Body of pancreas (tissue), 4 donors: Measurements from ENCODE around the gene ACAD9. TPM values are rescaled to one million over a fixed set of nuclear protein-coding genes. Genes with fewer than 3 reads are reported as not detected.
A peak's percentile ranks its signal among the peaks of the same experiment; 100 is the strongest.
"Not testable (repeated sequence)": the region's sequence is repeated elsewhere in the genome, so short reads cannot be mapped to it uniquely, and the experiment has no call there.

Experiments
- ATAC-seq: fragments of 150-250 bp; one replicate; pipeline ENCODE4 v1.9.1; 2016
- DNase-seq, 4 donors: peaks; one replicate each; pipeline ENCODE4 v3.0.0-alpha.2; 2019
- H3K27ac ChIP-seq, 4 donors: fragments of 200-600 bp; sonication (generic); 1 replicate in 3 of 4; 2 replicates in 1 of 4; pipeline versions ENCODE4 v1.5.1 to v1.6.1; 2016 to 2019; ENCODE audit warnings: mild to moderate bottlenecking in 1 of 4, mixed read lengths in 1 of 4, moderate library complexity in 1 of 4
- H3K27me3 ChIP-seq, 2 donors: fragments of 200-600 bp; sonication (generic); one replicate each; pipeline ENCODE4 v1.6.0; 2016; ENCODE audit warnings: mild to moderate bottlenecking in 1 of 2
- H3K36me3 ChIP-seq, 2 donors: fragments of 200-600 bp; sonication (generic); replicated peaks in 1 of 2; 2 replicates each; pipeline ENCODE4 v1.5.1; 2016; ENCODE audit warnings: low read depth in 2 of 2; ENCODE audit not compliant: insufficient read depth in 1 of 2
- H3K4me1 ChIP-seq: fragments of 200-600 bp; sonication (generic); one replicate; pipeline ENCODE4 v1.6.0; 2016
- H3K4me3 ChIP-seq, 2 donors: fragments of 200-600 bp; sonication (generic); 1 replicate in 1 of 2; 2 replicates in 1 of 2; pipeline ENCODE4 v1.5.1; 2016 to 2019
- H3K9me3 ChIP-seq, 3 donors: fragments of 200-600 bp; sonication (generic); 1 replicate in 2 of 3; 2 replicates in 1 of 3; pipeline ENCODE4 v1.5.1; 2016
- POLR2A ChIP-seq, 3 donors: fragments of 450-650 bp; IDR thresholded peaks; one replicate each; pipeline ENCODE4 v1.6.1; 2016; ENCODE audit warnings: antibody characterized with exemption in 3 of 3, mild to moderate bottlenecking in 2 of 3
- WGBS, 2 donors: methylation state at CpG; one replicate each; pipeline ENCODE4 v1.1.5; 2017; 5-methylcytosine and 5-hydroxymethylcytosine counted together
- intact Hi-C: fragments of 100-400 bp; cut with DNase I; formaldehyde crosslinking; loops from one replicate; pipeline ENCODE4 v1.15.1; 2023
- total RNA-seq, 2 donors: library from RNA; depleted of rRNA; stranded (reverse); fragments of >200 nt; gene quantifications; one replicate each; pipeline ENCODE4 v1.1.0, GENCODE V29; 2016
- TF ChIP-seq, protein P1 (sequence below), 7 experiments: fragments of 450-650 bp in 4 of 7; fragments of 200-600 bp in 3 of 7; sonication (generic) in 3 of 7; IDR thresholded peaks; one replicate each; pipeline ENCODE4 v1.5.1; 2016 to 2019; ENCODE audit warnings: antibody characterized with exemption in 7 of 7

ACAD9 gene
- total RNA-seq, 2 donors from 2014 or later, result 22.8 to 46.5 TPM

DNA sequence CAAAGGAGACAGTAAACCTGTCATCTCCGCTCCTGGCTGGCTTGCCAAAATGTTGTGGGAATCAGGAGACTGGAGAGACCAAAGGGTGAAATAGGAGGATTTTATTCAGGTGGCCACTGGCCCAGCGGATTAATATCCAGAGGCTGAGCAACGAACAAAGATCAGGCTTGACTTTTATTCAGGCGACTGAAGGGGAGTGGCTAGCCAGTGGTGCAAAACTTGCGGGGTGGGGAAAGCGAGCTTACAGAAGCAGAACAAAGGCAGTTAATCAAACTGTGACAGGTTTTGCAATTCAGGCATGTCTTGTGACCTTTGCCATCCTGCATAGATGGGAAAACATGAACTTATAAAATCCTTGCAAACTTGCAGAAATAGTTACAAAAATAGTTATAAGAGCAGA is 19.8 kb upstream of the ACAD9 start:
- Histone ChIP-seq H3K4me3 (no peak overlapping the region), H3K36me3 (no peaks in the 10 kb centered on the region), H3K27ac (no peak overlapping the region), H3K4me1 (no peaks in the 10 kb centered on the region), H3K9me3 (peaks cover 0 to 33% (median 0%) of the 10 kb centered on the region in 3 donors), H3K27me3 (no peaks in the 10 kb centered on the region)
- ATAC-seq, result no peak
- intact Hi-C loops, result no loop called here
- no peak for DNase-seq
- WGBS, 2 donors, result 81 to 92% methylated on average over 6 of the region's 6 CpGs
- no peak for TF ChIP-seq POLR2A (IDR thresholded peaks at IDR 0.05)
- TF ChIP-seq, protein P1, sequence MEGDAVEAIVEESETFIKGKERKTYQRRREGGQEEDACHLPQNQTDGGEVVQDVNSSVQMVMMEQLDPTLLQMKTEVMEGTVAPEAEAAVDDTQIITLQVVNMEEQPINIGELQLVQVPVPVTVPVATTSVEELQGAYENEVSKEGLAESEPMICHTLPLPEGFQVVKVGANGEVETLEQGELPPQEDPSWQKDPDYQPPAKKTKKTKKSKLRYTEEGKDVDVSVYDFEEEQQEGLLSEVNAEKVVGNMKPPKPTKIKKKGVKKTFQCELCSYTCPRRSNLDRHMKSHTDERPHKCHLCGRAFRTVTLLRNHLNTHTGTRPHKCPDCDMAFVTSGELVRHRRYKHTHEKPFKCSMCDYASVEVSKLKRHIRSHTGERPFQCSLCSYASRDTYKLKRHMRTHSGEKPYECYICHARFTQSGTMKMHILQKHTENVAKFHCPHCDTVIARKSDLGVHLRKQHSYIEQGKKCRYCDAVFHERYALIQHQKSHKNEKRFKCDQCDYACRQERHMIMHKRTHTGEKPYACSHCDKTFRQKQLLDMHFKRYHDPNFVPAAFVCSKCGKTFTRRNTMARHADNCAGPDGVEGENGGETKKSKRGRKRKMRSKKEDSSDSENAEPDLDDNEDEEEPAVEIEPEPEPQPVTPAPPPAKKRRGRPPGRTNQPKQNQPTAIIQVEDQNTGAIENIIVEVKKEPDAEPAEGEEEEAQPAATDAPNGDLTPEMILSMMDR (IDR thresholded peaks at IDR 0.05), result no peak

DNA sequence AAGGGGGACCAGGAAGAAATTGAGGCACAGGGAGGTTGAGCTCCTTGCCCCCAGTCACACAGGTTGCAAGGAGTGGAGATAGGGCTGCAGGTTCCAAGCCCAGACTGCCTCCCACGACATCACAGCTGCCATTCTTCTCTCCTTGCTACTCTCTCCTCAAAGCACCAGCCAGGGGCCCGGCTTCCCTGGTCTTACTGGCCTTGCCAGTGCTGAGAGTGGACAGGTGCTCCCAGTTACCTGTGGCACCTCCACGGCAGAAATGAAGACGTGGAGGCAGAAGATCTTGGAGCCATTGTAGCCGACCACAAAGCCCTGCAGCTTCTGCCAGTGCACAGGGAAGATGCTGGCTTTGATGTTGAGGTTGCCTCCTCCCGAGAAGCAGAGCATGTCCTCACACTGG is 17.9 kb upstream of the ACAD9 start:
- no peak for TF ChIP-seq POLR2A (IDR thresholded peaks at IDR 0.05)
- TF ChIP-seq, protein P1 (IDR thresholded peaks at IDR 0.05), result no peak
- no peak overlapping the region for H3K27ac ChIP-seq
- H3K36me3 ChIP-seq, result no peaks in the 10 kb centered on the region
- ATAC-seq (no peak), DNase-seq (no peak)
- no peaks in the 10 kb centered on the region for H3K27me3 ChIP-seq
- 84 to 87% methylated on average over 6 of the region's 6 CpGs for WGBS, 2 donors
- H3K4me3 ChIP-seq, result no peak overlapping the region
- intact Hi-C loops, result no loop called here
- H3K4me1 ChIP-seq, result no peaks in the 10 kb centered on the region
- H3K9me3 ChIP-seq, result peaks cover 0 to 25% (median 0%) of the 10 kb centered on the region in 3 donors

DNA sequence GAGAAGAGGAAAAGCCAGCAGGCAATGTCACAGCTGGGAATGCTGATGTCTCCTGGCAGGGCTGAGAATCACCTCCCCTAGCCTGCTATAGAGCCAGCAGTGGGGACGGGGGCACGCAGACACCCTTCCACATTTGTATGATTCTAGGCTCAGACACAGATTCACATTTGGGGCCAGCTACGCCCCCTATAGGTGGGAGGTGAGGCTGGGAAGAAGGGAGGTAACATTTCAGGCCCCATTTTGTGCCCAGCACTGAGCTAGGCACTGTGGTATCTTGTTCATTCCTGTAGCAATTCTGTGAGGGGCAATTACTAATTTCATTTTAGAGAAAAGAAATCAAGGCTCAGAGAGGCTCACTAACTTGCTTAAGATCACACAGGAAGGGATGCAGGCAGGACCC is 15.9 kb upstream of the ACAD9 start:
- WGBS, 2 donors, result 60 to 62% methylated on average over 3 of the region's 3 CpGs
- H3K27ac ChIP-seq, result no peak overlapping the region
- intact Hi-C loops, result no loop called here
- no peak for ATAC-seq
- H3K4me1 ChIP-seq, result no peaks in the 10 kb centered on the region
- peaks cover 0 to 18% (median 0%) of the 10 kb centered on the region in 3 donors for H3K9me3 ChIP-seq
- H3K27me3 ChIP-seq, result no peaks in the 10 kb centered on the region
- H3K36me3 ChIP-seq, result no peaks in the 10 kb centered on the region
- DNase-seq, result no peak
- no peak overlapping the region for H3K4me3 ChIP-seq
- TF ChIP-seq, protein P1 (IDR thresholded peaks at IDR 0.05), result no peak
- TF ChIP-seq POLR2A (IDR thresholded peaks at IDR 0.05), result no peak

DNA sequence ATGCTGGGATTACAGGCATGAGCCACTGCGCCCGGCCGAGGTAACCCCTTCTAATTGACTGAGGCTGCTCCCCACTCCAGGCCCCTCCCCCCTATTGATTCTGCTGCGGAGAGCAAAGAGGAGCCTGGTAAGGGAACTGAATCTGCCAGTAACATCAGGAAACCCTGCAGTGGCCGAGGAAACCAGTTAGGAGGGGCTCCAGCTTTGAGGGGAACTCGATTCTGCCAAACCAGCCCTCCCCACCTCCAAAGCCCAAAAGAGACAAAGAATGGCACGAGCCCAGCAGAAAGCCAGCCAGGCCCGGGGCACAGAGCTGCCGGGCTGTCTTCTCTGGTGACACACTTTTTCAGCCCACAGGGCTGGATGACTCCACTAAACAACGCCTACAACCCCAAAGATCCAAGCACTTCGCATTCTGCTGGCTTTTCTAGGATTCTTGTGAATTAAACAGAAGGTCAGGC is 15.0 kb upstream of the ACAD9 start:
- H3K4me3 ChIP-seq, result no peak overlapping the region
- no peak overlapping the region for H3K27ac ChIP-seq
- intact Hi-C loops, result no loop called here
- H3K27me3 ChIP-seq, result no peaks in the 10 kb centered on the region
- peaks cover 0 to 11% (median 0%) of the 10 kb centered on the region in 3 donors for H3K9me3 ChIP-seq
- H3K4me1 ChIP-seq, result no peaks in the 10 kb centered on the region
- H3K36me3 ChIP-seq, result no peaks in the 10 kb centered on the region
- WGBS, 2 donors, result 43 to 85% methylated on average over 3 to 11 of the region's 11 CpGs
- peak in 1 of 4 donors; percentile 12 for DNase-seq
- no peak for ATAC-seq
- TF ChIP-seq POLR2A (IDR thresholded peaks at IDR 0.05), result no peak
- TF ChIP-seq, protein P1 (IDR thresholded peaks at IDR 0.05), result no peak

DNA sequence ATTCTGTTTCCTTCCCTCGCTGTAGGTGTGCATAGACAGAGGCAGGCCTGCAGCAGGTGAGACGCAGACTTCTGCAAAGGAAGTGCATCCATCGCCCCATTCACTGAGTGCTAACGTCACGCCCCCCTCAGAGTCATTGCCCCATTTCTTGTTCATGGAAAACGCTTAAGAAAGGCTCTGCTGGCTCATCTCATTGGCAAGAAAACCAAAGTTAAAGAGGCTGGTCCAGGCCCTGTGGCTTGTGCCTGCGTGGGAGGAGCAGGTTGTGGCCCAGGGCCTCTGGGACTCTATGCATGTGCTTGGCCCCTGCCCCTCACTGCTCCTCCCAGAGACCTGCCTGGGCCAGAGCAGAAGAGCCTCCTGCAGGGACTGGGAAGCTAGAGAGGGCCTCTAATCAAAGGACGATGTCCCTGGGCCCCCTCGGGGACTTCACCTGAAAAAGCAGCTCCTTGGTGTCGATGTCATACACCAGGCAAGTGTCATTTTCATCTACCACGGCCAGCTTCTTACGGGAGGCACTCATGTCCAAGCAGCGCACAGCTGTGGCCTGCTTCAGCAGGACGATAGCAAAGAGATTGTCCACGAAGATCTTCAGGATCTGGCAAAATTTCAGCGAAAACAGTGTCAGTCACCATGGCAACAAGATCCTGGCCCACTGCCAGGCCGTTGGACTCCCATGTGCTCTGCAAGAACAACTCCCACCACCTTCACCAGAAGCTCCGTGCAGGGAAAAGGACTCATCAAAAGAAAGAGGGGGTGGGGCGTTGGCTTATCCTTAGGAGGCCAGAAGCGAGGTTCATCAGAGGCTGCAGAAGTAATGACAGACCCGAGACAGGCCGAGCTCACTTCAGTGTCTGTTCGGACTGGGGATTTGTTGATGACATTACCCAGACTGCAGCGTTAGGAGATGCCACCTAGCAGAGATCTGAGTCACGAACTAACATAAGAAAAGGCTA is 14.3 kb upstream of the ACAD9 start:
- intact Hi-C loops, H3K27me3 ChIP-seq, ATAC-seq, H3K27ac ChIP-seq, H3K4me1 ChIP-seq, H3K4me3 ChIP-seq, H3K9me3 ChIP-seq, H3K36me3 ChIP-seq: not testable (repeated sequence)
- WGBS, 2 donors, result 62 to 91% methylated on average over 15 to 21 of the region's 25 CpGs
- peak in 1 of 4 donors; percentile 21 for DNase-seq
